Measurements from ENCODE around the gene SPDYA.

The SPDYA gene

DNA sequence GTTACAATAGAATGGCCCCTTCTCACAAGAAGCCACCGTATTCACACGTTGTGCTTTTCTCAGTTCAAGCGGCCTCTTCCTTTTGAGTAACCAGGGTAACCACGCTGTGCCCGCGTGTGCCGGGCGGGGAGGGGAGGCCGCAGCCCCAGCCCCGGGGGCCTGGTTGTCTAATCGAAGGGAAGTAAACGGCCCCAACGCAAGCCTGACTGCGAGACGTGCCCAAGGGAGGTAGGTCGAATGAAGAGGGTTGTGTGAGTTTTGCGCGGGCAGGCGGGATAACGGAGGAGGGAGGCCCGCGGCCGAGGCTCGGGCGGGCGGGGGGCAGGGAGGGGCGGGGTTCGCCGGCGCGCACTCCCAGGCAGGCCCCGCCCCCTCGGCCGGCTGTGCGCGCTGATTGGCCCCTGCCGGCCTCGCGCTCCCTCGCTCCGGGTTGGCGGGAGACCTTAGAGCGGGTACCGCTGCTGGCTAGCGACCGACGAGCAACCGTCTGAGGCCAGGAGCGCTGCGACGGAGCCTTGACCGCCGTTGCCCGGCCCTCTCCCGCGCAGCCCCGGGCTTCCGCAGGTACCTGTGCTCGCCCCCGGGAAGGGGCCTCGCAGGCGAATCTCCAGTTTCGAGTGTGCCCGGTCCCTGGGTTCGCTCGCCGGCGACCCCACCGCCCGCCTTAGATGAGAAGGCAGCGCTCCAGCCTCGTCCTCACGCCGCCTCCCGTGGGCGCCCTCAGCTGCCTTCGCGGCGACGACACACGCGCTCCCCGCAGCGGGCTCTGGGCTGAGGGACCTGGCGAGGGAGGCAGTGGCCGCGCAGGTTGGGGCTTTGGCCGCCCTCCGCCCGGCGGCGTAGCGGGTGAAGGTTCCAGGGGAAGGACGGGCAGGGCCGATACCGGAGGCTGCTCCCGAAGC lies at the start of gene SPDYA:
SPDYA (plus strand) TSS at position 451 of the 902 bp plus-strand sequence. CDS start 5,181 bp downstream, outside the sequence.
- in situ Hi-C loops (cut with HindIII; ENCODE audit: low sequenced_read_pairs): no loop called here
- peak within 1 kb of the TSS; percentile 36 for H3K4me3 ChIP-seq (ENCODE audit: low read depth, low read length)
- TF ChIP-seq CTCF (IDR thresholded peaks at IDR 0.05; ENCODE audit: low read depth, low read length, missing control alignments): no peak
- DNase-seq (ENCODE audit: low read depth): peak; percentile 15

DNA sequence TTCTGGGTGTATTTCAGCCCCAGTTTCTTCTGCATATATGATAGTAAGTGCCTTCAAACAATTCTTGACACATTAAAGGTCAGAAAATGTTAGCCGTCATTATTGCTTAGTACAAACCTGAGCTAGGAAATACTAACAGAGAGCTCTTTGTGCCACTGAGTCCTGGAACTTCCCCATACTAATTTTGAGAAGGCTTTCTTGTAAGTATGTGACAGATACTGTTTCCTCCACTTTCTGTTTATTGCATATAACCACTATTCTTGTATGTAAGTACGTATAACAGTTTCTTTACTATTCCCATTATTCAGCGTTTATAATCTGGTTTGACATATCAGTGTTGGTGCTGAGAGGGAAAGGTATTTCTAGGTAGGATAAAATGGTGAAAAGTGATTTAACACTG lies 49.2 kb upstream of the SPDYA start:
- no peak for DNase-seq (ENCODE audit: low read depth)
- in situ Hi-C loops (cut with HindIII; ENCODE audit: low sequenced_read_pairs): no loop called here
- no peak overlapping the region for H3K4me3 ChIP-seq (ENCODE audit: low read depth, low read length)
- no peak for TF ChIP-seq CTCF (IDR thresholded peaks at IDR 0.05; ENCODE audit: low read depth, low read length, missing control alignments)

- in situ Hi-C loops (cut with HindIII; ENCODE audit: low sequenced_read_pairs): no loop called here
These were observed 45.5 kb upstream of the SPDYA start for GRCh38 chr2:28764909-28765711.

DNA sequence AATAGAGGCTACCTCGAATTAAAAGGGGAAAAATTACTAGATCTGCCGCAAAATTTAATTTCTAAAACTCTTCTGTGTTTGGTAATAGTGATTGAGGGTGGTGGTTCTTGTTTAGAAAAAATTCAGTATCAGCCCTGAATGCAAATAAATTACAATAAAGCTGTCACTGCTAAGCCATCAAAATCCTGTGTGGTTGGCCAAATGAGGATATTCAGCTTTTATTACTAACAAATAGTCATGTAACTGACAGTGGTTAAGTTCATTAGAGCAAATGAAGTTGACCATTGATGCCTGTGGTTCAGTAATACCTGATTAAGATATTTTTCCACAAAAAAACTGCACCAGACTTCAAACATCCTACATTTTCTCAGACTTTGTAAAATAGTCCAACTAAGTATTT lies 44.6 kb upstream of the SPDYA start:
- in situ Hi-C loops (cut with HindIII; ENCODE audit: low sequenced_read_pairs): no loop called here
- no peak overlapping the region for H3K4me3 ChIP-seq (ENCODE audit: low read depth, low read length)
- no peak for TF ChIP-seq CTCF (IDR thresholded peaks at IDR 0.05; ENCODE audit: low read depth, low read length, missing control alignments)
- no peak for DNase-seq (ENCODE audit: low read depth)

More at GRCh38 chr2:28764909-28765711, 45.5 kb upstream of the SPDYA start:
- DNase-seq (ENCODE audit: low read depth): no peak
- TF ChIP-seq CTCF (IDR thresholded peaks at IDR 0.05; ENCODE audit: low read depth, low read length, missing control alignments): no peak
- no peak overlapping the region for H3K4me3 ChIP-seq (ENCODE audit: low read depth, low read length)

DNA sequence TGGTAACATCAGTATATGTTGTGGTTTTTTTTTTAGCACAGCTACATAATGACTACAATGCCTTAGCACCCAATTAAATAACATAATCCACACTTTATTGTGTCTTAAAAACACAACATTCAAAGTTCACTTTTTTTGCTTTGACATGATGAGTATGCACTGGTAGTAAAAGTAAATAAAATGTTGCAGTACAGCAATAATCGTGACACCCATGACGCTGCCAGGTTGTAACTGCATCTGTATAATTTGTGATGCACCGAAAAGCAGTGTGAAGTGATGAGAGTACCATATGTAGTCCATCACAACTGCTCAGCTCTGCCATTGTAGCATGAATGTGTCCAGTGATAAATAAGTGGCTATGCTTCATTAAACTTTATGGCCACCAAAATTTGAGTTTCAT lies 43.3 kb upstream of the SPDYA start:
- no peak overlapping the region for H3K4me3 ChIP-seq (ENCODE audit: low read depth, low read length)
- DNase-seq (ENCODE audit: low read depth): no peak
- TF ChIP-seq CTCF (IDR thresholded peaks at IDR 0.05; ENCODE audit: low read depth, low read length, missing control alignments): no peak
- in situ Hi-C loops (cut with HindIII; ENCODE audit: low sequenced_read_pairs): no loop called here

GRCh38 chr2:28768422-28768821 lies 42.2 kb upstream of the SPDYA start:
- in situ Hi-C loops (cut with HindIII; ENCODE audit: low sequenced_read_pairs): no loop called here
- no peak overlapping the region for H3K4me3 ChIP-seq (ENCODE audit: low read depth, low read length)
- DNase-seq (ENCODE audit: low read depth): no peak
- no peak for TF ChIP-seq CTCF (IDR thresholded peaks at IDR 0.05; ENCODE audit: low read depth, low read length, missing control alignments)
